Endothelial cell of umbilical vein (primary cell): Measurements from ENCODE around the gene BABAM2. TPM values are rescaled to one million over a fixed set of nuclear protein-coding genes. Genes with fewer than 3 reads are reported as not detected.

ENCODE experiments used
- BruUV-seq: library from RNA; stranded (reverse); fragments of 400-500 nt; replicated peaks from 2 replicates; lab custom pipeline; 2021; lab: Mats Ljungman, UMichigan
- CTCF ChIA-PET: fragments of 300-600, 350-600 bp; sonication (Branson Sonifier 250); formaldehyde crosslinking; loops from one replicate; lab custom pipeline; 2021; ENCODE audit warnings: antibody characterized with exemption, inconsistent platforms; lab: Charles Lee
- POLR2A ChIA-PET: fragments of 300-600, 350-600 bp; sonication (Branson Sonifier 250); formaldehyde crosslinking; loops from one replicate; lab custom pipeline; 2021; ENCODE audit warnings: antibody characterized with exemption, inconsistent platforms; lab: Charles Lee
- DNase-seq: peaks from one replicate; pipeline ENCODE4 v3.0.0-alpha.2; 2011; ENCODE audit warnings: low read depth, low spot score
- FAIRE-seq: peaks from 2 replicates; lab custom pipeline; 2011; peaks lifted over from hg19 to GRCh38; lab: Jason Lieb, UNC
- H2AFZ ChIP-seq: 2 replicates; pipeline ENCODE4 v1.6.0; 2012; ENCODE audit warnings: low read depth, low read length, control low read depth, inconsistent platforms
- H3K27ac ChIP-seq: 2 replicates; pipeline ENCODE4 v1.5.1; 2011; ENCODE audit warnings: low read depth, mild to moderate bottlenecking, control low read depth, low read length, moderate library complexity; ENCODE audit not compliant: insufficient read depth
- H3K27me3 ChIP-seq, 2 experiments: 2 replicates each; pipeline versions ENCODE4 v1.6.0 to v1.6.1; 2011; ENCODE audit warnings: low read length in 2 of 2, mixed read lengths in 1 of 2; ENCODE audit not compliant: control insufficient read depth in 2 of 2, insufficient read depth in 2 of 2
- H3K36me3 ChIP-seq, 2 experiments: 2 replicates in 1 of 2; 3 replicates in 1 of 2; pipeline ENCODE4 v1.5.1; 2011; ENCODE audit warnings: low read length in 2 of 2, mild to moderate bottlenecking in 1 of 2, moderate library complexity in 1 of 2; ENCODE audit not compliant: control insufficient read depth in 2 of 2, insufficient read depth in 2 of 2; ENCODE audit errors: extremely low read depth in 1 of 2
- H3K4me1 ChIP-seq: 3 replicates; pipeline ENCODE4 v1.5.1; 2011; ENCODE audit warnings: mild to moderate bottlenecking, low read length; ENCODE audit not compliant: control insufficient read depth, insufficient read depth; ENCODE audit errors: extremely low read depth
- H3K4me2 ChIP-seq: 2 replicates; pipeline ENCODE4 v1.6.1; 2011; ENCODE audit warnings: low read length, control low read depth, mixed read lengths; ENCODE audit not compliant: insufficient read depth
- H3K4me3 ChIP-seq, 3 experiments: fragments of 200-600 bp in 1 of 3; sonication (generic), shearing (Covaris generic) in 1 of 3; replicated peaks in 1 of 3; 2 replicates each; pipeline ENCODE4 v1.5.1; 2011 to 2016; ENCODE audit warnings: control low read depth in 3 of 3, low read length in 3 of 3, mild to moderate bottlenecking in 2 of 3, inconsistent platforms in 1 of 3, low read depth in 1 of 3, moderate library complexity in 1 of 3; ENCODE audit not compliant: insufficient read depth in 1 of 3
- H3K79me2 ChIP-seq: 2 replicates; pipeline ENCODE4 v1.6.0; 2012; ENCODE audit warnings: low read length, inconsistent platforms; ENCODE audit not compliant: control insufficient read depth, insufficient read depth
- H3K9ac ChIP-seq: replicated peaks from 2 replicates; pipeline ENCODE3; 2011; ENCODE audit warnings: low read length, control low read depth; ENCODE audit not compliant: insufficient read depth; ENCODE audit errors: extremely low read depth
- H3K9me1 ChIP-seq: replicated peaks from 3 replicates; pipeline ENCODE4 v1.6.0; 2011; ENCODE audit warnings: mild to moderate bottlenecking, low read length; ENCODE audit not compliant: control insufficient read depth, insufficient read depth; ENCODE audit errors: extremely low read depth
- H3K9me3 ChIP-seq: replicated peaks from 2 replicates; pipeline ENCODE4 v1.5.1; 2012; ENCODE audit warnings: low read length, inconsistent platforms; ENCODE audit not compliant: control insufficient read depth, insufficient read depth
- H4K20me1 ChIP-seq: replicated peaks from 2 replicates; pipeline ENCODE3; 2011; ENCODE audit warnings: mild to moderate bottlenecking, low read length; ENCODE audit not compliant: control insufficient read depth, insufficient read depth; ENCODE audit errors: extremely low read depth
- EZH2 ChIP-seq: IDR thresholded peaks from 2 replicates; pipeline ENCODE4 v1.6.1; 2012; ENCODE audit warnings: borderline replicate concordance, low read depth, mild to moderate bottlenecking, moderate library complexity, low read length, inconsistent platforms; ENCODE audit not compliant: severe bottlenecking
- FOS ChIP-seq: IDR thresholded peaks from 2 replicates; pipeline ENCODE4 v1.6.1; 2011; ENCODE audit warnings: mild to moderate bottlenecking, low read length, moderate library complexity, borderline replicate concordance; ENCODE audit not compliant: insufficient read depth
- GATA2 ChIP-seq: IDR thresholded peaks from 2 replicates; pipeline ENCODE4 v1.7.0; 2011; ENCODE audit warnings: low read depth, mild to moderate bottlenecking, moderate library complexity, mixed read lengths, low read length; ENCODE audit not compliant: insufficient read length, insufficient read depth
- JUN ChIP-seq: IDR thresholded peaks from 2 replicates; pipeline ENCODE4 v1.6.1; 2011; ENCODE audit warnings: borderline replicate concordance, low read depth; ENCODE audit not compliant: insufficient read length, insufficient read depth
- MYC ChIP-seq: IDR thresholded peaks from one replicate; pipeline ENCODE4 v1.6.1; 2011; ENCODE audit warnings: mild to moderate bottlenecking, low read depth, low read length
- POLR2A ChIP-seq: IDR thresholded peaks from 2 replicates; pipeline ENCODE4 v1.6.1; 2012; ENCODE audit warnings: low read depth, mild to moderate bottlenecking, control low read depth, low read length
- POLR2AphosphoS5 ChIP-seq: IDR thresholded peaks from 2 replicates; pipeline ENCODE4 v1.6.1; 2012; ENCODE audit warnings: low read depth, mild to moderate bottlenecking, control low read depth, low read length, moderate library complexity; ENCODE audit not compliant: insufficient read depth
- dilution Hi-C: fragments of 300-500 bp; cut with MboI; formaldehyde crosslinking; loops from one replicate; pipeline ENCODE4 v1.15.0; 2019; ENCODE audit warnings: low sequenced_read_pairs; ENCODE audit not compliant: extremely low pct_ligation_motif_present
- intact Hi-C: fragments of 100-400 bp; cut with micrococcal nuclease; formaldehyde crosslinking; loops from one replicate; pipeline ENCODE4 v1.10.0; 2022
- polyA plus RNA-seq, 4 experiments: library from polyadenylated mRNA; depleted of rRNA in 3 of 4; stranded (reverse) in 3 of 4; unstranded in 1 of 4; fragments of >200 nt; gene quantifications; 2 replicates each; pipeline versions ENCODE4 v1.2.1 to v1.2.3, GENCODE V29; 2011 to 2012; ENCODE audit warnings: missing spikeins in 1 of 4
- total RNA-seq: library from RNA; stranded (reverse); gene quantifications from 2 replicates; pipeline ENCODE4 v1.2.3, GENCODE V29; 2021
- TF ChIP-seq, protein P1 (sequence below): IDR thresholded peaks from 2 replicates; pipeline ENCODE4 v1.6.1; 2011; ENCODE audit not compliant: insufficient read depth, insufficient read length
- TF ChIP-seq, protein P2 (sequence below), 2 donors: IDR thresholded peaks; 1 replicate in 1 of 2; 2 replicates in 1 of 2; pipeline ENCODE4 v1.5.1; 2011; ENCODE audit warnings: low read length in 2 of 2, mild to moderate bottlenecking in 2 of 2, moderate library complexity in 2 of 2, control low read depth in 1 of 2, inconsistent platforms in 1 of 2, low read depth in 1 of 2; ENCODE audit not compliant: insufficient read depth in 1 of 2; ENCODE audit errors: extremely low read depth in 1 of 2

The BABAM2 gene
- total and polyA plus RNA-seq, 2 donors (not counting 3 experiments of a cell fraction or from before 2014, with no cell fraction given) = 19.9 to 27.6 TPM

DNA sequence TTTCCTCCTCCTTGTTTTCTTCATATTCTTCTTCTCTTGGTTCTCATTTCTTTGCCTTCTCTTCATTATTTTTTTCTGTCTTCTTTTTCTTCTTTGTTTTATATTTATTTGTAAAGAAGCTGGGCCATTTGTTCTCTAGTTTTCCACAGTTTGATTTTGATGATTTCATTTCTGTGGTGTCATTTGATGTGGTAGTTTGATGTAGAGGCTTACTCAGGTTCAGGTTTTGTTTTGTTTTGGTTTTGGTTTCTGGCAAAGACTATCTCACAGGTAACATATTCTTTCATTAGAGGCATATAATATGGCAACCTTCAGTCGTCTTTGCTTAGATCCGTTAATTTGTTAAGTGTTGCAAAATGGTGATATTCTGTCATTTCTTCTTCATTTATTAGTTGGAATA, 75.3 kb downstream of the BABAM2 start:
- Histone ChIP-seq H3K4me1 (no peaks in the 10 kb centered on the region), H3K9ac (no peak overlapping the region), H3K79me2 (no peaks in the 10 kb centered on the region), H3K9me3 (no peaks in the 10 kb centered on the region), H3K27me3 (no peaks in the 10 kb centered on the region), H3K4me3 (no peak overlapping the region), H3K27ac (no peak overlapping the region), H2AFZ (no peak overlapping the region), H3K4me2 (no peak overlapping the region), H3K9me1 (no peaks in the 10 kb centered on the region), H4K20me1 (no peaks in the 10 kb centered on the region), H3K36me3 (no peaks in the 10 kb centered on the region)
- TF ChIP-seq, protein P1, sequence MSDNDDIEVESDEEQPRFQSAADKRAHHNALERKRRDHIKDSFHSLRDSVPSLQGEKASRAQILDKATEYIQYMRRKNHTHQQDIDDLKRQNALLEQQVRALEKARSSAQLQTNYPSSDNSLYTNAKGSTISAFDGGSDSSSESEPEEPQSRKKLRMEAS = no peak
- TF ChIP-seq, protein P2, sequence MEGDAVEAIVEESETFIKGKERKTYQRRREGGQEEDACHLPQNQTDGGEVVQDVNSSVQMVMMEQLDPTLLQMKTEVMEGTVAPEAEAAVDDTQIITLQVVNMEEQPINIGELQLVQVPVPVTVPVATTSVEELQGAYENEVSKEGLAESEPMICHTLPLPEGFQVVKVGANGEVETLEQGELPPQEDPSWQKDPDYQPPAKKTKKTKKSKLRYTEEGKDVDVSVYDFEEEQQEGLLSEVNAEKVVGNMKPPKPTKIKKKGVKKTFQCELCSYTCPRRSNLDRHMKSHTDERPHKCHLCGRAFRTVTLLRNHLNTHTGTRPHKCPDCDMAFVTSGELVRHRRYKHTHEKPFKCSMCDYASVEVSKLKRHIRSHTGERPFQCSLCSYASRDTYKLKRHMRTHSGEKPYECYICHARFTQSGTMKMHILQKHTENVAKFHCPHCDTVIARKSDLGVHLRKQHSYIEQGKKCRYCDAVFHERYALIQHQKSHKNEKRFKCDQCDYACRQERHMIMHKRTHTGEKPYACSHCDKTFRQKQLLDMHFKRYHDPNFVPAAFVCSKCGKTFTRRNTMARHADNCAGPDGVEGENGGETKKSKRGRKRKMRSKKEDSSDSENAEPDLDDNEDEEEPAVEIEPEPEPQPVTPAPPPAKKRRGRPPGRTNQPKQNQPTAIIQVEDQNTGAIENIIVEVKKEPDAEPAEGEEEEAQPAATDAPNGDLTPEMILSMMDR (IDR thresholded peaks at IDR 0.05; ENCODE audit: extremely low read depth in 1 of 2, insufficient read depth in 1 of 2, low read depth in 1 of 2, low read length in 2 of 2) = no peak
- TF ChIP-seq FOS (no peak), EZH2 (no peak), POLR2A (no peak), POLR2AphosphoS5 (no peak), GATA2 (no peak), MYC (no peak), JUN (no peak)
- intact Hi-C loops = no loop called here
- dilution Hi-C loops = no loop called here
- BruUV-seq = no TSS peak
- ChIA-PET POLR2A (no interaction called here), CTCF (interaction anchor here (1.8 kb wide), 1 partner anchor 10 kb away, joined by 4 read pairs; no protein-coding TSS in a partner anchor)
- FAIRE-seq (no peak), DNase-seq (no peak)
